K562 (cell line): ENCODE measurements around the gene BOD1L2. TPM values are rescaled to one million over a fixed set of nuclear protein-coding genes. Genes with fewer than 3 reads are reported as not detected.

Experiments
- BCOR ChIP-seq: fragments of 450-650 bp; IDR thresholded peaks from 2 replicates; pipeline ENCODE4 v1.6.1; 2016
- BRD9 ChIP-seq: fragments of 450-650 bp; IDR thresholded peaks from 2 replicates; pipeline ENCODE4 v1.6.1; 2018; ENCODE audit warnings: low read depth; ENCODE audit not compliant: partially characterized antibody
- CBX1 ChIP-seq: sonication (generic); IDR thresholded peaks from 2 replicates; pipeline ENCODE4 v1.6.1; 2016; ENCODE audit warnings: antibody characterized with exemption, low read depth, mild to moderate bottlenecking
- CHCHD3 ChIP-seq: fragments of 250-450 bp; sonication (Bioruptor Pico); IDR thresholded peaks from 2 replicates; pipeline ENCODE4 v2.1.2; 2022; ENCODE audit warnings: mild to moderate bottlenecking
- CREB3L1 ChIP-seq: fragments of 450-650 bp; IDR thresholded peaks from 2 replicates; pipeline ENCODE4 v1.6.1; 2014; ENCODE audit warnings: low read depth, mild to moderate bottlenecking, moderate library complexity, borderline replicate concordance
- DMBX1 ChIP-seq: fragments of 250-450 bp; sonication (Bioruptor Pico); IDR thresholded peaks from 2 replicates; pipeline ENCODE4 v1.8.0; 2022; ENCODE audit warnings: inconsistent platforms, mild to moderate bottlenecking, moderate library complexity, borderline replicate concordance
- EP300 ChIP-seq: IDR thresholded peaks from 2 replicates; pipeline ENCODE4 v1.6.1; 2012; ENCODE audit warnings: low read length, improper control_type of control experiment
- EP400 ChIP-seq: fragments of 450-650 bp; IDR thresholded peaks from 2 replicates; pipeline ENCODE4 v1.6.1; 2017; ENCODE audit warnings: antibody characterized with exemption, mild to moderate bottlenecking, moderate library complexity
- ETV1 ChIP-seq: fragments of 450-650 bp; conservative IDR thresholded peaks from 2 replicates; pipeline ENCODE4 v1.6.1; 2016; ENCODE audit warnings: missing genetic modification characterization, control low read depth, low read depth, missing compliant biosample characterization
- GMEB1 ChIP-seq: fragments of 250-450 bp; sonication (Bioruptor Pico); IDR thresholded peaks from 2 replicates; pipeline ENCODE4 v1.4.0; 2020; ENCODE audit warnings: mild to moderate bottlenecking
- IFI16 ChIP-seq: fragments of 250-450 bp; sonication (Bioruptor Pico); IDR thresholded peaks from 2 replicates; pipeline ENCODE4 v2.1.2; 2022; ENCODE audit warnings: mild to moderate bottlenecking, inconsistent platforms
- MECOM ChIP-seq: fragments of 250-450 bp; sonication (Bioruptor Pico); IDR thresholded peaks from 2 replicates; pipeline ENCODE4 v1.8.0; 2022; ENCODE audit warnings: inconsistent platforms
- RBM34 ChIP-seq: fragments of 200-400 bp; formaldehyde crosslinking; IDR thresholded peaks from 2 replicates; pipeline ENCODE4 v1.6.1; 2018; ENCODE audit warnings: low read length, borderline replicate concordance; ENCODE audit not compliant: insufficient read depth
- RBM39 ChIP-seq: fragments of 200-400 bp; formaldehyde crosslinking; optimal IDR thresholded peaks from 2 replicates; pipeline ENCODE3; 2018; ENCODE audit warnings: low read depth, low read length
- RCOR1 ChIP-seq, 2 experiments: IDR thresholded peaks; 2 replicates each; pipeline ENCODE4 v1.6.1; 2012; ENCODE audit warnings: low read depth in 2 of 2, low read length in 2 of 2, borderline replicate concordance in 1 of 2, improper control_type of control experiment in 1 of 2
- SMARCE1 ChIP-seq: fragments of 450-650 bp; IDR thresholded peaks from 2 replicates; pipeline ENCODE4 v1.7.1; 2016; ENCODE audit warnings: mild to moderate bottlenecking
- SNAPC5 ChIP-seq: fragments of 250-450 bp; sonication (Bioruptor Pico); IDR thresholded peaks from 2 replicates; pipeline ENCODE4 v1.8.0; 2021; ENCODE audit warnings: moderate library complexity, mild to moderate bottlenecking, inconsistent platforms
- TBL1XR1 ChIP-seq, 2 experiments: IDR thresholded peaks; 2 replicates each; pipeline ENCODE4 v1.6.1; 2012; ENCODE audit warnings: improper control_type of control experiment in 2 of 2, low read length in 2 of 2, mild to moderate bottlenecking in 1 of 2
- TRIM25 ChIP-seq: fragments of 450-650 bp; IDR thresholded peaks from 2 replicates; pipeline ENCODE4 v1.7.0; 2016; ENCODE audit warnings: borderline replicate concordance
- VEZF1 ChIP-seq: fragments of 200-800 bp; sonication (Bioruptor generic); IDR thresholded peaks from 2 replicates; pipeline ENCODE4 v1.6.1; 2017; ENCODE audit warnings: missing genetic modification characterization, missing compliant biosample characterization
- ZKSCAN3 ChIP-seq: fragments of 250-450 bp; sonication (Bioruptor Pico); IDR thresholded peaks from 2 replicates; pipeline ENCODE4 v1.4.0; 2020
- ZNF695 ChIP-seq: fragments of 450-650 bp; formaldehyde crosslinking; IDR thresholded peaks from 2 replicates; pipeline ENCODE4 v1.4.0; 2020; ENCODE audit warnings: mild to moderate bottlenecking, moderate library complexity
- ZNF79 ChIP-seq: fragments of 250-450 bp; sonication (Bioruptor Pico); IDR thresholded peaks from 2 replicates; pipeline ENCODE4 v1.4.0; 2020; ENCODE audit warnings: low read depth, mild to moderate bottlenecking, moderate library complexity
- polyA plus RNA-seq, 8 experiments: library from polyadenylated mRNA; depleted of rRNA in 4 of 8; stranded (reverse) in 5 of 8; unstranded in 3 of 8; fragments of >200 nt; fragmentation: Nextera tagmentation in 2 of 8; fragmentation: Illumina TruSeq in 1 of 8; extraction: Ambion mirVana in 2 of 8; extraction: Trizol in 1 of 8; gene quantifications; 2 replicates each; pipeline versions ENCODE4 v1.2.1 to v1.2.3, GENCODE V29; 2011 to 2014; ENCODE audit warnings: inconsistent platforms in 1 of 8, missing spikeins in 1 of 8
- total RNA-seq, 7 experiments: library from RNA; depleted of rRNA in 6 of 7; stranded (reverse); fragments of >200 nt in 6 of 7; fragmentation: Illumina TruSeq in 2 of 7; extraction: Trizol in 2 of 7; gene quantifications; 2 replicates each; pipeline versions ENCODE4 v1.2.1 to v1.2.3, GENCODE V29; 2011 to 2021; ENCODE audit warnings: low replicate concordance in 1 of 7

Gene BOD1L2
- total and polyA plus RNA-seq, 9 of the 15 experiments (the other 6 are each of a cell fraction or from before 2014, with no cell fraction given) = 0.03 TPM; not detected in 8

GRCh38 chr18:57134618-57135135 lies 12.2 kb upstream of the BOD1L2 start (continued):
- no peak for TF ChIP-seq CREB3L1
- peak; percentile 42; the same call in 1 of the 2 replicates for TF ChIP-seq EP300
- TF ChIP-seq RCOR1 (IDR thresholded peaks at IDR 0.05; ENCODE audit: borderline replicate concordance in 1 of 2, low read depth in 2 of 2, low read length in 2 of 2) = peak in 1 of 2 experiments; percentile 81; a peak in 2 of 4 replicates
- TF ChIP-seq EP400 = peak; percentile 51; the same call in 1 of the 2 replicates
- no peak for TF ChIP-seq CHCHD3
- TF ChIP-seq VEZF1 (CRISPR knock-in tag) = 0 out of 2 replicates have a peak, but pooled peaks have one; percentile 31
- TF ChIP-seq BRD9 = no peak
- no peak for TF ChIP-seq ZNF695
- peak in 1 of 2 experiments; percentile 36; a peak in 1 of 4 replicates for TF ChIP-seq TBL1XR1 (IDR thresholded peaks at IDR 0.05; ENCODE audit: low read length in 2 of 2)
- no peak for TF ChIP-seq SNAPC5 (CRISPR knock-in tag)
- no peak for TF ChIP-seq DMBX1 (CRISPR knock-in tag)
- no peak for TF ChIP-seq RBM39
- TF ChIP-seq ZKSCAN3 (CRISPR knock-in tag) = no peak
- no peak for TF ChIP-seq MECOM (CRISPR knock-in tag)
- no peak for TF ChIP-seq BCOR
- no peak for TF ChIP-seq RBM34
- no peak for TF ChIP-seq ZNF79 (CRISPR knock-in tag)
- no peak for TF ChIP-seq TRIM25
- no peak for TF ChIP-seq GMEB1 (CRISPR knock-in tag)
- TF ChIP-seq ETV1 = no peak
- no peak for TF ChIP-seq IFI16 (CRISPR knock-in tag)
- TF ChIP-seq CBX1 = no peak
- TF ChIP-seq SMARCE1 = peak; percentile 40; the same call in 1 of the 2 replicates
